ENCODE results near the gene NOC2L.

GRCh38 chr1:912740-913301 lies 46.2 kb downstream of the NOC2L start:
- TF ChIP-seq CTCF (IDR thresholded peaks at IDR 0.05 in 8 of 11, conservative IDR thresholded peaks at IDR 0.05 in 3 of 11) (peak in 2 of 11 experiments; percentile 11 to 17), POLR2A (IDR thresholded peaks at IDR 0.05) (no peak), POLR2AphosphoS5 (IDR thresholded peaks at IDR 0.05) (no peak)

Measured in spleen (tissue), 7 donors.